Posterior vena cava (tissue), 2 donors: ENCODE measurements around the gene CDC42BPG. TPM values are rescaled to one million over a fixed set of nuclear protein-coding genes. Genes with fewer than 3 reads are reported as not detected.
"Not testable (repeated sequence)": the region's sequence is repeated elsewhere in the genome, so short reads cannot be mapped to it uniquely, and the experiment has no call there.

Experiments used
- DNase-seq: peaks from one replicate; pipeline ENCODE4 v3.0.0-alpha.2; 2020; ENCODE audit warnings: low spot score
- intact Hi-C, 2 donors: fragments of 100-400 bp; cut with DNase I; formaldehyde crosslinking; loops; one replicate each; pipeline versions ENCODE4 v1.14.1 to v1.14.2; 2022 to 2023
- total RNA-seq, 2 donors: library from RNA; stranded (reverse); fragmentation: NEBNext Ultra II Directional; extraction: Animal tissue kit (Norgen Biotek cat#: 25700); gene quantifications; one replicate each; pipeline ENCODE4 v1.2.1, GENCODE V29; 2021
- donor health status: DM: yes; HTN: yes; CAD: no.
- donor health status: DM: yes; HTN: yes; CAD: no.

Gene CDC42BPG
- total RNA-seq, 2 donors from 2014 or later = 0.37 to 0.38 TPM

DNA sequence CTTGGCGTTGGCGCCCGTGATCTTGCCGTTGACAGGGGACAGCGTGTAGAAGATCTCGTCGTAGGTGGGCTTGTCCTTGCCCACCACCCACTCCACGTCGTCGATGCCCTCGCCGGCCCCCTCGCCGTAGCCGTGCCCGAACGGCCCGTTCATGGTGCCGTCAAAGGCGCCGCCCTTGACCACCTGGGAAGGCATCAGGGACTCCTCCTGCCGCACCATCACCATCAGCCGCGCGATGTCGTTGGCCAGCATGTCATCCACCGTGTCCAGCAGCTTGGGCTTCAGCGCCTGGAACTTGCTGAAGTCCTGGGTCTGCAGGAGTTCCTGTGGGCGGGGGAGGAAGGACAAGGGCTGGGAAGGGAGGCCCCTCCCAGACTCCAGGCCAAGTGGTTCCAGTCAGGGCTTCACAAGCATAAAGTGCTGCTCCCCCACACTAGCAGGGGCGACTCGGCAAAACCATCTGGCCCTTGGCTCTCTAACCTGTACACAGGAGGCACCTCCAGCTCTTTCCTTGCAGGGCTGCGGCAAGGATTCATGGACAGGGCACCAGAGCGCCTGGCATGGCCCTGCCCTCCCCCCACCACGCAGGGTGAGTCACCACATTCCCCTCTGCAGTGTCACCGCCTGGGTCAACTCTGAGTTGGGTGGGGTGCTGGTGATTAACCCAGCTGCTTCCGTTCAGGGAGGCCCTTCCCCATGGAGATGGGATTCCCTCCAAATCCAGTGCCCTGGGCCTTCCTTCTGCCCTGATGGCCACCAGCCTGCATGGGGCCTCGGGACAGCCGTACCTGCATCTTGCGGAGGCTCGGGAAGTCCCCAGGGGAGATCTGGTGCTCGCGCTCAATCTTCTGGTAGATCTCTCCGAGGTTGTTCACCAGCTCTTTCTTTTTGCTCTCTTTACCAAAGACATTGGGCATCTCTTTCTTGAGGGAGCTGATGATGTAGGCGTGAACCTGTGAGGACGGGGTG lies 10.4 kb upstream of the CDC42BPG start:
- peak; percentile 95 for DNase-seq
- intact Hi-C loops = no loop called here

DNA sequence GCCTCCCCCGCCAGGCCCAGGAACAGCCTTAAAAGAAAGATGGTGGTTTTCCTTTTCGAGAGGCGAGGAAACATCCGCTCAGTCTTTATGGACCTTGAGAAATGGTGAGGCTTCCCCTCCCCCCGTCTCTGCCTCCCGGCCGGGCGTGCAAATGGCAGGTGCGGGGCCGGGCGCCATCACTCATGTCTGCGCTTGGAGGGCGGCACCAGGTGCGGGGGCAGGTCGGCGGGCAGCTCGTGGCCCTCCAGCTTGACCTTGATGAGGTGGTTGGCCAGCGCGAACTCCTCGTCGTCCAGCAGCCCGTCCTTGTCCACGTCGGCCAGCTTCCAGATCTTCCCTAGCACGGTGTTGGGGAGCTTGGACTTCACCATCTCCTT lies 9.7 kb upstream of the CDC42BPG start:
- intact Hi-C loops = no loop called here
- no peak for DNase-seq

DNA sequence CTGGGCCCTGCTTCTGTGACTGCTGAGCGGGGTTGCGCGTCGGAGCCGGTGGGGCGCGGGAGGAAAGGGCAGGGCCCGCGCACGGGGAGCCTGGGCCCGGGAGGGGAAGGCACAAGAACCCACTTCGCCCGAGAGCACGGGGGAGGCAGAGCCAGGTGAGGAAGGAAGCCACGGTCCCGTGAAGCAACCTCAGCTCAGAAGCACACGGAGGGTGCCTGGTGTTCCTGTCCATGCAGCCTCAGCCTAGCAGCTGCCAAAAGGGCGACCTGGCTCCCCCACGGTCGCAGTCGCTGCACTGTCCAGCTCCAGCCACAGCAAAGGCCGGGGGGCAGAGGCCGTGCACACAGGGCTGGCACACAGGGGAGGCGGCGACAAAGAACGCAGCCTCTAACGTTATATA lies 9.3 kb upstream of the CDC42BPG start:
- no peak for DNase-seq
- intact Hi-C loops = no loop called here

DNA sequence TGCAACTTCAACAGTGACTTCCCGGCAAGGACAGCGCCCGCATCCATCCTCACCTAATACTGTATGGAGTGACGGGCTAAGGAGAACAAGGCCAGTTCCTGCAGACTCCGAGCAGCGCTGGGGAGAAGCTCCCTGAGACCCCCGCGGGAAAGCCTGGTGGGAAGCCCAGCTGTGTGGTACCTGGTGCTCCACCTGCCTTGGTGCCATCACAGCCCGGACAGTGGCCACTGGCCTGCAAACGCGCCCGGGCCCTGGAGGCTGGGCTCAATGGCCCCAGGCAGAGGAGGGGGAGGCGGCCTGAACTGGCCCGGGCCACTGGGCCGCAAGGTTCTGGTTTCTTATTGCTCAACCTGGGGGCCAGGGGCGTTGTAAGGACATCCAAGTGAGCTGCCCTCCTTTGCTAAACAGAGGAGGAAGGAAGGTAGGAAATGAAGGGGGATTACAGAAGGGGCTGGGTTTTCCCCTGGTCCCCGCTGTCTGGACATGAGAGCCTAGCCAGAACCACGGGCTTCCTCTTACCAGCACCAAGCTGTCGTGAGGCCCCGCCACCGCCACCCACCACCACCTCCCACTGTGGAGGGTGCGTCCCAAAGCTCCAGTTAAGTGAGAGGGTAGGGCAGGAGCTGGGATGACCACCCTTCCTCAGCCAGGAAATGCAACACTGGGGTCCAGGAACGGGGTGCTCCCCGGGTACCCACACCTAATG lies 8.5 kb upstream of the CDC42BPG start:
- DNase-seq = no peak

DNA sequence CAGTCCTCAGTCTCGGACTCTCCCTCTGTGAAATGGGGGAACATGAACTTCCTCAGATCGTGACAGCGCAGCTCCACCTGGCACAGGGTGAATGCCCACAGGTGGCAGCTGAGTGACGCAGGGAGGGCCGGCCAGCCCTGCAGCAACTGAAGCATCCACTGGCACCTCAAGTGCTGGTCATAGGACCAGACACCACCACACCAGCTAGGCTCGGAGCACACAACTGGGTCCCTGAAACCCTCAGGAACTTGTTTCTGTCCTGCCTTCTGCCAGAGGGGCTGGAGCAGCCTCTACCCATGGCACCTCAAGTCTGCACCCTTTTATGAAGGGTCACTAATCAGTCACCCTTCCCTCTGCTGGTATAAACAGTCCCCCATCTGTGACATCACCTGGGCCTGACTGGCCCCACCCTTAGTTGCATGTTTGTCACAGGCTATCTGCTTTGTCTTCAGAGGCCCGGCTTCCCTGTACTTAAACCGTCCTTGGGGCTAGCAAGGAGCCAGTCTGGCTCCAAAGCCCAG lies 7.4 kb upstream of the CDC42BPG start:
- no peak for DNase-seq
- intact Hi-C loops = no loop called here

More for the DNA sequence above, 8.5 kb upstream of the CDC42BPG start:
- intact Hi-C loops = no loop called here

DNA sequence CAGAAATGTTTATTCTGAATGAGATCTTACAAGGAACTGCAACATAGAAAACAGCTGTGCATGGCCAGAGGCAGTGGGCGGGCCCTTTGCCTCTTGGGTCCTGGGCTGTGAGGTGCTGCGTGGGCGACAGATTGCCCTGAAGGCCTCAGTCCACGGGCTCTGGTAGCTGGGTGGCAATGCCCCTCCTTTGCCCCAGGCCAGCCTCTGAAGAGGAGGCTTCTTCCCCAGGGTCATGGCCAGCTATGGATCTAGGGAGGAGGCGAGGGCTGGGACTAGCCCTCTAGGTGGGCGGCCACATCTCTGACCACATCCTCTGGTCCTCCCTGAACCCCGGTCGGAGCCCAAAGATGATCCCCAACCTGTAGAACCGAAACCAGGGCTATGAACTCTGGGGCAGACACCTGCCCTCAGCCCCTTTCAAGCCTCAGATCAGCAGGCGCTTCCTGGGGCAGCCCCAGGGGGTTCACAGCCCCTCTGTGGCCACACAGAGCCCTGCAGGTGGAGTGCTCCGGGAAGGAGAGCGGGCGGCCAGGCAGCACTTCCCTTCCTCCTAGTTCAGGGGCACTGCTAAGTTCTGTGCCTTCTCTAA lies 6.6 kb upstream of the CDC42BPG start:
- no peak for DNase-seq
- intact Hi-C loops = no loop called here

DNA sequence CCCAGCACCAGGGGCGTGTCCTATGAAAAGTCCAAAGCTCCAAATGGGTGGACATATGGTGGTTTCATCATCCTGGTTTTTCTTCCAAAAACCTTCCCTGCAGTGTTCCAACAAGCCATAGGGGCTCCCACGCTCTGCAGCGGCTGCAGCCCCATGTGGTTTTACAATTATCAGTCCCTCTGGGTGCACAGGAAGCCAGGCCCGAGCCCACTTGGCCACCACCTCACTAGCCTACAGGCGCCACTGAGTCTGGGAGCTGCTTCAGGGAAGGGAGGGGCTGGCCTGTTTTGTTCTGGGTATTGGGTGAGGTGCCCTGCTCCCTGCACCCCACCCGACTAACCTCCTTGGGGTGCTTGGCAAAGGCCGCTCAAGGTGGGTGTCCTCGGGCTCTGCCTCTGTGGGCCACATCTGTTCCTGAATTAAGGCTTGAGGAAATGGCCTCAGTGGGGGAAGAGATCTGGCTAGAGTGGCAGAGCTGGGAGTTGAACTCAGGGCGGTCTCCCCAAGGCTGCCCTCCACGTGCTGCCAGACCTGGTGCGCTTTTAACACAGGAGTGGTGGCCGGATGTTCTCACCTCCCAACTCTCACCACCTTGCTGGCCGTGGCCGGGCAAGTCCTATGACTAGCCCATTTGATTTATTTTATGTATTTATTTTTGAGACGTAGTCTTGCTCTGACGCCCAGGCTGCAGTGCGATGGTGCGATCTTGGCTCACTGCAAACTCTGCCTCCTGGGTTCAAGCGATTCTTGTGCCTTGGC lies 5.3 kb upstream of the CDC42BPG start:
- intact Hi-C loops = loop anchor here in 1 of 2 donors (5.0 kb wide), 1 partner anchor 43 kb away; no protein-coding TSS in a partner anchor
- no peak for DNase-seq

DNA sequence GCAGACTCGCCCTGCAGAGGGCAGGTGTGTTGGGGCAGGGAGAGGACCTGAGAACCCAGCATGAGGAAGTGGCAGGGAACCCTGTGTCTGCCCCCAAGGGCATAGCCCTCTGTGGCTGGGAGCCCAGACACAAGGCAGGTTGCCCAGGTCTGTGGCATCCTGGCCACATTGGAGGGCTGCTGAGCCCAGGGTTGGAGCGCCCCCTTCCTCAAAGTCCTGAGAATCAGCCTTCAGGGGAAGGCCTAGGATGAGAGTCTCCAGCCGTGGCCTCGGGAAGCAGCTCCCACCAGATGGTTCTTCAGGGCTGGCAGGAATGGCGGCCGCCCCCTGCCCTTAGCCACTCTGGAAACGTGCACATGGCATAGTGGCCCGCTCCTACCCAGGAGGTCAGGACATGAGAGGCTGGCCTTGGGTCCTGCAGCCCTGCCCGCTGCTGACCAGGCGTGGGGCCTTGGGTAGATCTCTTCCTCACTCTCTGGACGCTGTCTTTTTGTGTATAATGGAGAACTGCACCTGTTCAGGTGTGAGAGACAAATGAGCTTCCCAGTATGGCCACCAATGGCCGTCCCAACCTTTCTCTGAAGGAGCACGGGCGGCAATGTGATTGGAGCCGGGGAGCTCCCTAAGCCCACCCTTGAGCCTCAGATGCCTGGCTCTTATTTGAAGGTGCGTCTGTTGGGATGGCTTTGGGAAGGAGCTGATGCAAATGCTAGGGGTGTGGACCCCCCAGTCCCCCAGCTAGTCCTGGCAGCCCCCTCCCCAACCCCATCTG lies 4.6 kb upstream of the CDC42BPG start:
- no peak for DNase-seq
- intact Hi-C loops = loop anchor here in 1 of 2 donors (5.0 kb wide), 1 partner anchor 43 kb away; no protein-coding TSS in a partner anchor

DNA sequence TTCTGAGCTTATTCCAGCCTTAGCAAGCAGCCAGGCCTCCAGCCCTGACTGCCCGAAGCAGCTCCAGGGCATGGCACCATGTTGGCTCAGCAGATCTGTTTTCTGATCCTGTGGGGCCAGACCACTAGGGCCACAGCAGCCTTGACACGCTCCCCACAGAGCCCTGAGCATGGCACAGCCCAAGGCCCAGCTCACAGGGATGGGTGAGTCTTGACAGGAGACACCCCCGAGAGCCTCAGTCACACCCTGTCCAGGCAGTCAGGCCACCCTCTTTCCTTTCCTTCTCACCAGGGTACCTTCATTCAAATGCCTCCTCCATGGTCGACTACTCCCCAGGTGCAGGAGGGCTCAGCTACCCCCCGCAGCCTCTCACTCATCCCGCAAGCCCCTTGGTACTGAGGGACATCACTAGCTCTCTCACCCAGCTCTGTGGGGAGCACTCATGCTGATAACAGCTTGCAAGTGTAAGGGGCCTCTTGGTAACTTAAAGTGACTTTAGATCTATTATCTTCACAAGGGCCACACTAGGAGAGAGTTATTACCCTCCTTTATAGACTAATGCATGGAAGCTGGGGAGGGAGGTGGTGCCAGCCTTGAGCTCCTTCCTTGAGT lies 3.9 kb upstream of the CDC42BPG start:
- DNase-seq = no peak
- intact Hi-C loops = loop anchor here in 1 of 2 donors (5.0 kb wide), 1 partner anchor 44 kb away; no protein-coding TSS in a partner anchor

DNA sequence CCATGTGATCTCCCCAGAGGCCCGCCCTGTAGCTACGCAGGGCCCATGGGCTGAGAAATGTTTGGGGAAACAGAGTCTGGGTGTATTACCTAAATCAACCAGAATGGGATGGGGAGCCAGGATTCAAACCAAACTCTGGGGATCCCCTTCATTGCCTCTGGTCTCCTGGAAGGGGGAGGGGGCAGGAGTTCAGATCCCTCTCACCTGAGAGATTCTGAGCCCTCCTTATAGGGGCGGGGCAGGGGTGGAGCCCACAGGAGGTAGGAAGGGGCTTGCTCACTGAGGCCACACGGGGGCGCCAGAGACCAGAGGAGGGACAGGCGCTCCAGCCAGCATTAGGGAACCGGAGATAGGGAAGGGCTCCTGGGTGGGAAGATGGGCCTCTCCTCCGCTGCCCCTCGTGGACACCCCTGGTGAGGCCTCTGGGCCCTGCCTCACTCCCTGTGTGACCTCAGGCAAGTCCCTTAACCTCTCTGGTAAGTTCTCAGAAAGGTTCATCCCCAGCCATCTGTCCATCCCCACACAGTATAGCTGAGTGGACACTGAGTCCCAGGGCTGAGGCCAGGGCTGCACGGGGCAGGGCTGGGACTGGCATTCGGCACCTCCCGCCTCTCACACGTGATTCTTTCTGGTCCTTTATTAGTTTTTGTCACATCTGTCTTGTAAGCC lies 2.7 kb upstream of the CDC42BPG start:
- DNase-seq = peak; percentile 98
- intact Hi-C loops = loop anchor here in 1 of 2 donors (5.0 kb wide), 1 partner anchor 45 kb away; no protein-coding TSS in a partner anchor

DNA sequence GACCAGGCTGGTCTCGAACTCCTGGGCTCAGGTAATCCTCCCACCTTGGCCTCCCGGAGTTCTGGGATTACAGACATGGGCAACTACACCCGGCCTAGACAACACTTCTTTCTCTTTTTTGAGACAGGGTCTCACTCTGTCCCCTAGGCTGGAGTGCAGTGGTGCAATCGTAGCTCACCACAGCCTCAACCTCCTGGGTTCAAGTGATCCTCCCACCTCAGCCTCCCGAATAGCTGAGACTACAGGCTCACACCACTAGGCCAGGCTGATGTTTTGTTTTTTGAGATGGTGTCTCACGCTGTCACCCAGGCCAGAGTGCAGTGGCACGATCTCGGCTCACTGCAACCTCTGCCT lies 1.3 kb upstream of the CDC42BPG start:
- intact Hi-C loops = loop anchor here (2.0 to 5.0 kb wide), 2 partner anchors 47 to 49 kb away; no protein-coding TSS in a partner anchor
- DNase-seq = not testable (repeated sequence)

DNA sequence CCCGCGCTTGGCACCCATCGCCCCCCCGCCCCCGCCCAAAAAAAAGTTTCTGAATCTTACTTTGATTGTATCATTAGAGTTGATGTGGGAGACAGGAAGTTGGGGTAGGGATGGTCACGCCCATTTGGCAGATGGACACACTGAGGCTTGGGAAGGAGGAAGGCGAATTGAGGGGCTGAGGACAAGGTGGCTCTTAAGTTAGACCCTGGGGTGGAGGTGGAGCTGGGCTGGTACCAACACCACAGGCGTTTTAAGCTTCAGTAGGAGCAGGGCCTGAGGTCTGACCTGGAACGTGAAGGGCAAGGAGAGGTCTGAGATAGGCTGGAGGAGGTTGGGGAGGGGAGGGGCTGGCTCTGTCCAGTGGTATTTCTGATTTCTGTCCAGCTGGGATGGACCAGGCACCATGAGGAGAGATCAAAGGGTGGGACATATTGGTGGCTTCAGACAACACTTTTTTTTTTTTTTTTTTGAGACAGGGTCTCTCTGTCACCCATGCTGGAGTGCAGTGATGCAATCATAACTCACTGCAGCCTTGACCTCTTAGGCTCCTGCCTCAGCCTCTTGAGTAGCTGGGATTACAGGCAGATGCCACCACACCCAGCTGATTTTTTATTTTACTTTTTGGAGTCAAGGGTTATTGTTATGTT lies 799 bp upstream of the CDC42BPG start:
- DNase-seq = no peak
- intact Hi-C loops = loop anchor here (2.0 to 5.0 kb wide), 2 partner anchors 47 to 50 kb away; no protein-coding TSS in a partner anchor

DNA sequence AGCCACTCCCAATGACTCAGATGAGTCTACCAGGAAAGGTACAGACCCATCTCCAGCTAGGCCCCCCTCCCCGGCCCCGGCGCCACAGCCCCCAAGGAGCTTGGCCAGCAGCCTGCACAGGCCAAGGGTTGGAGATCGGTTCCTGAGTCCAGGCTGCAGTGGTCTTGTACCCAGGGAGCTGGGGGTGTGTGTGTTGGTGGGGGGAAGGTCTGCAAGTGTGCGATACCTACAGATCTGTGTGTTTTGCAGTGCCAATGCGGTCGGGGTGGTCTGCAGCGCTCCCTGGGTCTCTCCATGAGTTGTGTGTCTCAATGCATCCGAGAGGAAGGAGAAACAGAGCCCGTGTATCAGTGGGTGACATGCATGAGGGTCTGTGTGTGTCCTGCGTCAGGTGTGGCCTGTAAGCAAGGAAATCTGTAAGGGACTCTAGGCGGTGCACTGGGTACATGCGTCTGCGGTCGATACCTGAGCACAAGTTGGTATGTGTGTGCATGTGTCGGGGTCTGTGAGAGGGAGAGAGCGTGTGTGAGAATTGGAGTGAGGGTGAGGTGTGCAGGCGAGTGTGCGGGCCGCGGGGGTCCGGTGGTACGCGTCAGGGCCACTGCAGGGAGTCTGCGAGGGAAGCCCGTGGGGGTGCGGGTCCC lies 645 bp downstream of the CDC42BPG start:
- DNase-seq = no peak
- intact Hi-C loops = loop anchor here in 1 of 2 donors (2.0 kb wide), 1 partner anchor 51 kb away; no protein-coding TSS in a partner anchor

DNA sequence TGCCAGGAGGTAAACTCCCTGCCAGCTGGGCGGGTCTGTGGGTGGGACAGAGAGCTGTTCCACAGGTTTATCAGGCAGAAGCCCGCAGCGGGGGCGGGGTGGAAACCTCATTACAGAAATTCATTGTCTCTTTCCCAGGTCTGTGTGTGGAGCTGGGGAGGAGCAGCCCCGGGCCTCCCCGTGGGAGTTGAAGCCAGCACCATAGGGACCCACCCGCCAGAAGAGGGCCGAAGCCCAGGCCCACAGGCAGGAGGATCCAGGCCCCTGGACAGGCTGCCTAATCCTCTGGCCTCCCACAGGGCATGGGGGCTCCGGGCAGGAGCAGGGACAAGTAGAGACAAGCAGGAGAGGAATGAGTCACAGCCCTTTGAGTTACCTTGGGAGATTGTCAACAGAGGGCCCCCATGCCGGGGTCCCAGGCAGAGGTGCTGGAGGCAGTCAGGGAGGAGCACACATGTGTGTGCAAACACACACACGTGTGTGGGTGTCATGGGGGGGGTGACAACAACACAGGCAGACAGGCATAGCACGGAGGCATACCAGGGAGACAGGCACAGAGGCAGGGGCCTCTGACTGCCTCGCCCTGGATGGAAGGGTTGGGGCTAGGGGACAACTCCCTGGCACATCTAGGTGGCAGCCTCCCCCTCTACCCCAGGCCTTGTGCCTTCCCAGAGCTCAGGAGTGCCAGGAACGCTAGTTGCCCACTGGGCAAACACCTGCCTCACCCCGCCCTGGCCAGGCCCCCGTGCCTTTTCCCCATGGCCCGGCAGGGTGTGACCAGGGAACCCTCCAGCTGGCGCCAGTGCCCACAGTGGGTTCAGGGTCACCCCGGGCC lies 1.4 kb downstream of the CDC42BPG start:
- no peak for DNase-seq
- intact Hi-C loops = no loop called here

DNA sequence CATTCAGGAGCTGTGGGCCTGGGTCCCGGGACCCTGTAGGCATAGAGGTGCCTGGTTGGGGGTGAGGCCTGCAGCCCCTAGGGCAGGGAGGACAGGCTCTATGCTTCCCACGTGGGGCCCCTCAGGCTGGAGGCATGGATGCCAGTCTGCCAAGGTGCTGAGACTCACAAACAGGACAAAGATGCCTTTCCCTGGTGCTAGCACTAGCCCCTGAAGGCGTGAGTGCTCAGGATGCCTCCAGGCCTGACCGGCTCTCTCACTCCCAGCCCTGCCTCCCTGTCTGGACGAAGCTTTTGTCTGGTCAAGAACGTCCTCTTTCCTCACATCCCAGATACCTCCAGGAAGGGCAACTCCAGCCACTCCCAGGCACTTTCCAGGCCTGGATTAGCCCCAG lies 2.1 kb downstream of the CDC42BPG start:
- no peak for DNase-seq
- intact Hi-C loops = no loop called here
